ENCODE data around the gene WASF3. TPM values are rescaled to one million over a fixed set of nuclear protein-coding genes. Genes with fewer than 3 reads are reported as not detected.

WASF3 gene
- total RNA-seq, 1 experiment from 2014 or later: 0.31 TPM

GRCh38 chr13:26685606-26686005 lies 128.1 kb downstream of the WASF3 start:
- POLR2A ChIA-PET (ENCODE audit: unreplicated experiment): no interaction called here
- H3K4me2 ChIP-seq: no peak overlapping the region
- no peaks in the 10 kb centered on the region for H4K20me1 ChIP-seq (ENCODE audit: insufficient read depth)
- no peak overlapping the region for H3K4me3 ChIP-seq
- no peaks in the 10 kb centered on the region for H3K79me2 ChIP-seq (ENCODE audit: low read depth)
- no TSS peak for BruUV-seq (replicated peaks)
- CTCF ChIA-PET: interaction anchor here (0.7 kb wide), 1 partner anchor 68 kb away, joined by 7 read pairs; no protein-coding TSS in a partner anchor
- no peak overlapping the region for H2AFZ ChIP-seq
- no peaks in the 10 kb centered on the region for H3K9me2 ChIP-seq (ENCODE audit: insufficient read depth)
- no peaks in the 10 kb centered on the region for H3K36me3 ChIP-seq (ENCODE audit: low read depth)
- TF ChIP-seq EZH2 (IDR thresholded peaks at IDR 0.05; ENCODE audit: low read depth) (no peak), CTCF (conservative IDR thresholded peaks at IDR 0.05) (no peak)
- H3K9me3 ChIP-seq (ENCODE audit: insufficient read depth, low read depth): no peaks in the 10 kb centered on the region
- no peaks in the 10 kb centered on the region for H3K4me1 ChIP-seq (replicated peaks; ENCODE audit: insufficient read depth)
- no peak for DNase-seq
- no peaks in the 10 kb centered on the region for H3F3A ChIP-seq (ENCODE audit: insufficient read depth, low read depth)
- intact Hi-C loops (cut with micrococcal nuclease; ENCODE audit: unreplicated experiment): no loop called here
- no peak overlapping the region for H3K27ac ChIP-seq
- H3K27me3 ChIP-seq (ENCODE audit: insufficient read depth, low read depth): no peaks in the 10 kb centered on the region

- H3K4me3 ChIP-seq: no peak overlapping the region
- no peak overlapping the region for H2AFZ ChIP-seq
- H4K20me1 ChIP-seq (ENCODE audit: insufficient read depth): no peaks in the 10 kb centered on the region
- H3F3A ChIP-seq (ENCODE audit: insufficient read depth, low read depth): no peaks in the 10 kb centered on the region
- CTCF ChIA-PET: interaction anchor here (0.8 kb wide), 1 partner anchor 12 kb away, joined by 4 read pairs; no protein-coding TSS in a partner anchor
- no peaks in the 10 kb centered on the region for H3K4me1 ChIP-seq (replicated peaks; ENCODE audit: insufficient read depth)
- intact Hi-C loops (cut with micrococcal nuclease; ENCODE audit: unreplicated experiment): no loop called here
- no peaks in the 10 kb centered on the region for H3K9me2 ChIP-seq (ENCODE audit: insufficient read depth)
- BruUV-seq (replicated peaks): no TSS peak
- TF ChIP-seq CTCF (conservative IDR thresholded peaks at IDR 0.05): no peak
- no peak for TF ChIP-seq EZH2 (IDR thresholded peaks at IDR 0.05; ENCODE audit: low read depth)
- H3K4me2 ChIP-seq: no peak overlapping the region
- H3K27ac ChIP-seq: no peak overlapping the region
- DNase-seq: no peak
- no peaks in the 10 kb centered on the region for H3K27me3 ChIP-seq (ENCODE audit: insufficient read depth, low read depth)
- H3K36me3 ChIP-seq (ENCODE audit: low read depth): no peaks in the 10 kb centered on the region
- no peaks in the 10 kb centered on the region for H3K9me3 ChIP-seq (ENCODE audit: insufficient read depth, low read depth)
- no peaks in the 10 kb centered on the region for H3K79me2 ChIP-seq (ENCODE audit: low read depth)
- POLR2A ChIA-PET (ENCODE audit: unreplicated experiment): no interaction called here
Observed at GRCh38 chr13:26686285-26686684, 128.8 kb downstream of the WASF3 start.

GRCh38 chr13:26688286-26688685 lies 130.8 kb downstream of the WASF3 start:
- no TSS peak for BruUV-seq (replicated peaks)
- Histone ChIP-seq H3K4me2 (no peak overlapping the region), H4K20me1 (ENCODE audit: insufficient read depth) (no peaks in the 10 kb centered on the region), H3K27me3 (ENCODE audit: insufficient read depth, low read depth) (no peaks in the 10 kb centered on the region), H3F3A (ENCODE audit: insufficient read depth, low read depth) (no peaks in the 10 kb centered on the region), H3K27ac (no peak overlapping the region), H2AFZ (no peak overlapping the region), H3K4me3 (no peak overlapping the region), H3K4me1 (replicated peaks; ENCODE audit: insufficient read depth) (no peaks in the 10 kb centered on the region), H3K9me2 (ENCODE audit: insufficient read depth) (no peaks in the 10 kb centered on the region), H3K79me2 (ENCODE audit: low read depth) (no peaks in the 10 kb centered on the region), H3K9me3 (ENCODE audit: insufficient read depth, low read depth) (no peaks in the 10 kb centered on the region), H3K36me3 (ENCODE audit: low read depth) (no peaks in the 10 kb centered on the region)
- ChIA-PET CTCF (no interaction called here), POLR2A (ENCODE audit: unreplicated experiment) (no interaction called here)
- TF ChIP-seq CTCF (conservative IDR thresholded peaks at IDR 0.05) (no peak), EZH2 (IDR thresholded peaks at IDR 0.05; ENCODE audit: low read depth) (no peak)
- no peak for DNase-seq
- intact Hi-C loops (cut with micrococcal nuclease; ENCODE audit: unreplicated experiment): no loop called here
